ENCODE results near the gene PPP4R2. TPM values are rescaled to one million over a fixed set of nuclear protein-coding genes. Genes with fewer than 3 reads are reported as not detected.

Gene PPP4R2
- total and polyA plus RNA-seq, 9 of the 15 experiments (the other 6 are each of a cell fraction or from before 2014, with no cell fraction given), result 11.0 to 49.6 (median 31.6) TPM

GRCh38 chr3:73094129-73094528, 97.5 kb downstream of the PPP4R2 start:
- in situ Hi-C loops (cut with MboI) (loop anchor here (25.0 kb wide), 1 partner anchor 1382 kb away; no protein-coding TSS in a partner anchor), intact Hi-C loops (cut with micrococcal nuclease) (no loop called here)
- H3K9me1 ChIP-seq (ENCODE audit: control insufficient read depth, insufficient read depth, low read length), result no peaks in the 10 kb centered on the region
- H3K27ac ChIP-seq (ENCODE audit: extremely low read depth, low read depth, low read length), result no peak overlapping the region
- no TSS peak for BruUV-seq (replicated peaks)
- no peak overlapping the region for H3K9ac ChIP-seq (ENCODE audit: insufficient read depth in 1 of 2, low read depth in 2 of 2, low read length in 2 of 2)
- H2AFZ ChIP-seq (ENCODE audit: low read depth, low read length), result peak overlapping the region; percentile 67; the same call in 1 of the 2 replicates
- peaks cover 3% of the 10 kb centered on the region; the same call in 1 of the 2 replicates for H3K9me3 ChIP-seq (replicated peaks; ENCODE audit: control insufficient read depth, insufficient read depth, low read depth, low read length)
- FAIRE-seq, result peak; percentile 94
- DNase-seq (ENCODE audit: extremely low read depth in 1 of 4, low spot score in 3 of 4), result peak; percentile 66 to 77 (median 69)
- H3K79me2 ChIP-seq (ENCODE audit: control insufficient read depth, insufficient read depth, low read length), result no peaks in the 10 kb centered on the region
- peaks cover 0 to 9% of the 10 kb centered on the region in 2 experiments; a peak in 2 of 5 replicates for H3K27me3 ChIP-seq (ENCODE audit: control insufficient read depth in 2 of 2, insufficient read depth in 2 of 2, low read length in 2 of 2)
- H3K36me3 ChIP-seq (ENCODE audit: control insufficient read depth, insufficient read depth, low read length), result no peaks in the 10 kb centered on the region
- H3K4me3 ChIP-seq, result no peak overlapping the region
- no peaks in the 10 kb centered on the region for H4K20me1 ChIP-seq (replicated peaks; ENCODE audit: control insufficient read depth, insufficient read depth, low read length)
- no peaks in the 10 kb centered on the region for H3K4me1 ChIP-seq (replicated peaks in 1 of 2; ENCODE audit: control insufficient read depth in 2 of 2, insufficient read depth in 2 of 2, low read length in 2 of 2)
- no peak overlapping the region for H3K4me2 ChIP-seq (ENCODE audit: insufficient read depth, low read length)
- ATAC-seq, result peak; percentile 99
- ChIA-PET POLR2A (interaction anchor here (0.6 kb wide), 1 partner anchor 357 kb away, joined by 3 read pairs; no protein-coding TSS in a partner anchor), CTCF (ENCODE audit: low intra/inter-chr PET ratio) (interaction anchor here (0.6 to 1.2 kb wide), 2 partner anchors 338 to 1190 kb away, joined by 5 to 7 read pairs; no protein-coding TSS in a partner anchor)
- WGBS (ENCODE audit: insufficient coverage, low coverage, missing lambda C conversion rate), result 2% methylated on average over 6 of the region's 6 CpGs
- no peak for TF ChIP-seq ZNF639 (CRISPR knock-in tag; conservative IDR thresholded peaks at IDR 0.05 in 1 of 2, IDR thresholded peaks at IDR 0.05 in 1 of 2)
- TF ChIP-seq, protein P1, sequence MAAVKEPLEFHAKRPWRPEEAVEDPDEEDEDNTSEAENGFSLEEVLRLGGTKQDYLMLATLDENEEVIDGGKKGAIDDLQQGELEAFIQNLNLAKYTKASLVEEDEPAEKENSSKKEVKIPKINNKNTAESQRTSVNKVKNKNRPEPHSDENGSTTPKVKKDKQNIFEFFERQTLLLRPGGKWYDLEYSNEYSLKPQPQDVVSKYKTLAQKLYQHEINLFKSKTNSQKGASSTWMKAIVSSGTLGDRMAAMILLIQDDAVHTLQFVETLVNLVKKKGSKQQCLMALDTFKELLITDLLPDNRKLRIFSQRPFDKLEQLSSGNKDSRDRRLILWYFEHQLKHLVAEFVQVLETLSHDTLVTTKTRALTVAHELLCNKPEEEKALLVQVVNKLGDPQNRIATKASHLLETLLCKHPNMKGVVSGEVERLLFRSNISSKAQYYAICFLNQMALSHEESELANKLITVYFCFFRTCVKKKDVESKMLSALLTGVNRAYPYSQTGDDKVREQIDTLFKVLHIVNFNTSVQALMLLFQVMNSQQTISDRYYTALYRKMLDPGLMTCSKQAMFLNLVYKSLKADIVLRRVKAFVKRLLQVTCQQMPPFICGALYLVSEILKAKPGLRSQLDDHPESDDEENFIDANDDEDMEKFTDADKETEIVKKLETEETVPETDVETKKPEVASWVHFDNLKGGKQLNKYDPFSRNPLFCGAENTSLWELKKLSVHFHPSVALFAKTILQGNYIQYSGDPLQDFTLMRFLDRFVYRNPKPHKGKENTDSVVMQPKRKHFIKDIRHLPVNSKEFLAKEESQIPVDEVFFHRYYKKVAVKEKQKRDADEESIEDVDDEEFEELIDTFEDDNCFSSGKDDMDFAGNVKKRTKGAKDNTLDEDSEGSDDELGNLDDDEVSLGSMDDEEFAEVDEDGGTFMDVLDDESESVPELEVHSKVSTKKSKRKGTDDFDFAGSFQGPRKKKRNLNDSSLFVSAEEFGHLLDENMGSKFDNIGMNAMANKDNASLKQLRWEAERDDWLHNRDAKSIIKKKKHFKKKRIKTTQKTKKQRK (IDR thresholded peaks at IDR 0.05; ENCODE audit: borderline replicate concordance, low read depth, low read length), result no peak
- TF ChIP-seq SLC30A9 (CRISPR knock-in tag; IDR thresholded peaks at IDR 0.05), result no peak
- TF ChIP-seq ARID3A (IDR thresholded peaks at IDR 0.05; ENCODE audit: borderline replicate concordance, low read depth, low read length), result 0 out of 2 replicates have a peak, but pooled peaks have one; percentile 62
